Keratinocyte (primary cell): Measurements from ENCODE around the gene CCDC9. TPM values are rescaled to one million over a fixed set of nuclear protein-coding genes. Genes with fewer than 3 reads are reported as not detected.
A peak's percentile ranks its signal among the peaks of the same experiment; 100 is the strongest.

Source experiments
- DNase-seq: peaks from one replicate; pipeline ENCODE4 v3.0.0-alpha.2; 2011; ENCODE audit warnings: low read depth, missing footprints, low spot score
- FAIRE-seq: peaks from 2 replicates; lab custom pipeline; 2011; peaks lifted over from hg19 to GRCh38; lab: Jason Lieb, UNC
- H2AFZ ChIP-seq: 2 replicates; pipeline ENCODE4 v1.6.0; 2012; ENCODE audit warnings: low read length, control low read depth, inconsistent platforms; ENCODE audit not compliant: control insufficient read depth
- H3K27ac ChIP-seq: 2 replicates; pipeline ENCODE4 v1.5.1; 2011; ENCODE audit warnings: low read length; ENCODE audit not compliant: control insufficient read depth, insufficient read depth
- H3K27me3 ChIP-seq: 3 replicates; pipeline ENCODE4 v1.6.0; 2011; ENCODE audit warnings: low read length; ENCODE audit not compliant: control insufficient read depth, insufficient read depth; ENCODE audit errors: extremely low read depth
- H3K36me3 ChIP-seq, 2 experiments: 2 replicates in 1 of 2; 3 replicates in 1 of 2; pipeline ENCODE4 v1.5.1; 2011; ENCODE audit warnings: low read length in 2 of 2, mild to moderate bottlenecking in 1 of 2; ENCODE audit not compliant: control insufficient read depth in 2 of 2, insufficient read depth in 2 of 2; ENCODE audit errors: extremely low read depth in 1 of 2
- H3K4me1 ChIP-seq: 3 replicates; pipeline ENCODE4 v1.5.1; 2011; ENCODE audit warnings: low read length; ENCODE audit not compliant: control insufficient read depth, insufficient read depth; ENCODE audit errors: extremely low read depth
- H3K4me2 ChIP-seq: 3 replicates; pipeline ENCODE4 v1.6.0; 2011; ENCODE audit warnings: low read depth, low read length; ENCODE audit not compliant: control insufficient read depth, insufficient read depth; ENCODE audit errors: extremely low read depth
- H3K4me3 ChIP-seq, 3 experiments: fragments of 200-600 bp in 1 of 3; sonication (generic) in 1 of 3; 2 replicates in 2 of 3; 3 replicates in 1 of 3; pipeline ENCODE4 v1.5.1; 2011 to 2016; ENCODE audit warnings: low read length in 3 of 3, mild to moderate bottlenecking in 3 of 3, control low read depth in 2 of 3, inconsistent platforms in 1 of 3, low read depth in 1 of 3, mixed read lengths in 1 of 3, mixed run types in 1 of 3, moderate library complexity in 1 of 3; ENCODE audit not compliant: control insufficient read depth in 2 of 3, insufficient read depth in 2 of 3; ENCODE audit errors: extremely low read depth in 1 of 3
- H3K79me2 ChIP-seq: 2 replicates; pipeline ENCODE4 v1.6.0; 2012; ENCODE audit warnings: low read length; ENCODE audit not compliant: control insufficient read depth, insufficient read depth
- H3K9ac ChIP-seq: 3 replicates; pipeline ENCODE4 v1.6.0; 2011; ENCODE audit warnings: low read length; ENCODE audit not compliant: control insufficient read depth, insufficient read depth; ENCODE audit errors: extremely low read depth
- H3K9me1 ChIP-seq: 3 replicates; pipeline ENCODE4 v1.6.0; 2011; ENCODE audit warnings: low read length; ENCODE audit not compliant: control insufficient read depth, insufficient read depth; ENCODE audit errors: extremely low read depth
- H3K9me3 ChIP-seq: 2 replicates; pipeline ENCODE4 v1.5.1; 2012; ENCODE audit warnings: low read depth, low read length; ENCODE audit not compliant: control insufficient read depth
- H4K20me1 ChIP-seq: 3 replicates; pipeline ENCODE4 v1.6.0; 2011; ENCODE audit warnings: low read length; ENCODE audit not compliant: control insufficient read depth, insufficient read depth; ENCODE audit errors: extremely low read depth
- CTCF ChIP-seq, 3 experiments: IDR thresholded peaks in 1 of 3; conservative IDR thresholded peaks in 1 of 3; optimal IDR thresholded peaks in 1 of 3; 2 replicates in 2 of 3; 3 replicates in 1 of 3; pipeline versions ENCODE3 to v1.5.1; 2011; ENCODE audit warnings: low read length in 3 of 3, mild to moderate bottlenecking in 3 of 3, moderate library complexity in 2 of 3, control low read depth in 1 of 3, inconsistent platforms in 1 of 3; ENCODE audit not compliant: insufficient read depth in 2 of 3; ENCODE audit errors: extremely low read depth in 1 of 3
- EZH2 ChIP-seq: IDR thresholded peaks from one replicate; pipeline ENCODE4 v1.6.1; 2012; ENCODE audit warnings: inconsistent platforms, mild to moderate bottlenecking, low read length, moderate library complexity
- dilution Hi-C: fragments of 300-500 bp; cut with MboI; formaldehyde crosslinking; loops from one replicate; pipeline ENCODE4 v1.7.0; 2020; ENCODE audit warnings: low sequenced_read_pairs; ENCODE audit not compliant: extremely low pct_ligation_motif_present
- polyA plus RNA-seq, 5 experiments: library from polyadenylated mRNA; depleted of rRNA in 3 of 5; stranded (reverse) in 3 of 5; stranded (forward) in 1 of 5; unstranded in 1 of 5; fragments of >200 nt; gene quantifications; 1 replicate in 1 of 5; 2 replicates in 3 of 5; 3 replicates in 1 of 5; pipeline versions ENCODE4 v1.2.1 to v1.2.3, GENCODE V29; 2011 to 2012; ENCODE audit warnings: missing spikeins in 2 of 5, low read depth in 1 of 5, low replicate concordance in 1 of 5

The CCDC9 gene
- polyA plus RNA-seq, 1 donor (not counting 4 experiments of a cell fraction or from before 2014, with no cell fraction given): 2.8 TPM

DNA sequence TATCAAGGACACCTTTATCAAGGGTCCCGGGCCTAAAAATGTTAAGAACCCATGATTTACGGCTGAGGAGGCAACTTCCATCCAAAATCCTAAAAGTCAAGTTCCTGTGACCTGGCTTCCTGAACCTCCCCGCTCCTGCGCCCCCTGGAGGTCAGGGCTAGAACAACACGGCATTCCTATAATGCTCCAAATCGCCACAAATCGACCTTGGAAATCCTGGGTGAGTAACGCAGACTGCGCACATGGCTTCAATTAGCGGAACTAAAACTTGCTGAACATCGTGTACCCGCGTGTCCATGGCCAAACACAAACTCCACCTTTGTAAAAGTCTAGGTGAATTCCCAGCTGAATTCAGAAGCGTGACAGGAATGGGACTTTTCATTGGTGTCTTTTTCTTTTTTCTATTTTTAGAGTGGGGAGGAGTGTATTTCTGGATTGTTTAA lies 49.0 kb downstream of the CCDC9 start:
- H4K20me1 ChIP-seq: no peaks in the 10 kb centered on the region
- no peak for DNase-seq
- no peak overlapping the region for H3K27ac ChIP-seq
- peak overlapping the region; percentile 61 for H2AFZ ChIP-seq
- no peaks in the 10 kb centered on the region for H3K79me2 ChIP-seq
- peak; percentile 94 to 100 (median 95) for TF ChIP-seq CTCF (optimal IDR thresholded peaks at IDR 0.05 in 1 of 3, IDR thresholded peaks at IDR 0.05 in 1 of 3, conservative IDR thresholded peaks at IDR 0.05 in 1 of 3; ENCODE audit: extremely low read depth in 1 of 3, insufficient read depth in 2 of 3, low read length in 3 of 3)
- TF ChIP-seq EZH2: no peak
- H3K4me1 ChIP-seq: peaks cover 3% of the 10 kb centered on the region
- H3K4me2 ChIP-seq: peak overlapping the region; percentile 76
- no peaks in the 10 kb centered on the region for H3K9me1 ChIP-seq
- H3K36me3 ChIP-seq: no peaks in the 10 kb centered on the region
- peaks cover 3% of the 10 kb centered on the region for H3K27me3 ChIP-seq
- dilution Hi-C loops: no loop called here
- H3K4me3 ChIP-seq: no peak overlapping the region
- no peak overlapping the region for H3K9ac ChIP-seq
- no peaks in the 10 kb centered on the region for H3K9me3 ChIP-seq
- peak; percentile 71 for FAIRE-seq

DNA sequence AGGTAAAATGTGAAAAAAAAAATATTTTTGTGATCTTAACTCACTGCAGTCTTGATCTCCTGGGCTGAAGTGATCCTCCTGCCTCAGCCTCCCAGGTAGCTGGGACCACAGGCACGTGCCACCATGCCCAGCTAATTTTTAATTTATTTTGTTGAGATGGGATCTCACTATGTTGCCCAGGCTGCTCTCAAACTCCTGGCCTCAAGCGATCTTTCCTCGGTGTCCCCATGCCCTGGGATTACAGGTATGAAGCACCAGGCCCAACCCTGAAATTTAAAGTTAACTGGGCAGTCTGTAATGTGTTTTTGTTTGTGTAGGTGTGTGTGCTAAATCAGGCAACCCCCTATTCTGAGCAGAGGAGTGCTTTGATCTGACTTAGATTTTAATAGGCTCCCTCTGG lies 50.0 kb downstream of the CCDC9 start:
- Histone ChIP-seq H3K9me3 (no peaks in the 10 kb centered on the region), H3K4me3 (no peak overlapping the region), H3K9ac (no peak overlapping the region), H3K36me3 (no peaks in the 10 kb centered on the region), H3K4me2 (no peak overlapping the region), H3K79me2 (no peaks in the 10 kb centered on the region), H4K20me1 (no peaks in the 10 kb centered on the region), H3K4me1 (peaks cover 3% of the 10 kb centered on the region), H3K27me3 (peaks cover 3% of the 10 kb centered on the region), H2AFZ (no peak overlapping the region), H3K27ac (no peak overlapping the region), H3K9me1 (no peaks in the 10 kb centered on the region)
- DNase-seq (no peak), FAIRE-seq (no peak)
- TF ChIP-seq CTCF (optimal IDR thresholded peaks at IDR 0.05 in 1 of 3, IDR thresholded peaks at IDR 0.05 in 1 of 3, conservative IDR thresholded peaks at IDR 0.05 in 1 of 3; ENCODE audit: extremely low read depth in 1 of 3, insufficient read depth in 2 of 3, low read length in 3 of 3) (no peak), EZH2 (no peak)
- dilution Hi-C loops: no loop called here
